GM19328 (cell line): Measurements from ENCODE around the gene AOPEP.
"Not testable (repeated sequence)": the region's sequence is repeated elsewhere in the genome, so short reads cannot be mapped to it uniquely, and the experiment has no call there.

Source experiments
- ATAC-seq: cut with Tn5 transposase; IDR thresholded peaks from one replicate; pipeline ENCODE4 v1.9.1; 2021; ENCODE audit warnings: mild to moderate bottlenecking, moderate library complexity; ENCODE audit not compliant: unreplicated experiment

AOPEP gene

GRCh38 chr9:94840738-94841137 is 114.2 kb downstream of the AOPEP start:
- ATAC-seq, result no peak

DNA sequence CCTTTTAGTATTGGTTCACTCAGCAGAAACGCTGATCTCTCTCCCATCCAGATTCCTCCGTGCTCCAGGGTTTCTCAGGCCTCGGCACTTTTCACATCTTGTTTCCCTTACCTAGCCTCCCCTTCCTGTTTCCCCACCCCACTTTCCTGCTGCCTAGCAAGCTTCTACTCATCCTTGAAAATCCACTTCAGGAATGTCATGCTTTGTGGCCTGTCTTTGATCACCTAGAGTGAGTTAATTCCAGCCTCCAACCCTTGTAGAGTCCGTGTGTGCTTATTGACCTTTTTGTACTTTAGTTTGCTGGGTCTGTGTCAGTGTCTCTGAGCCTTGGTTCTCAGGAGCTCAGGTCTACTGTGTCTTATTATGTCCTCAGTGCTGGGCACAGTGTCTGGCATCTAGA is 116.6 kb downstream of the AOPEP start:
- no peak for ATAC-seq

DNA sequence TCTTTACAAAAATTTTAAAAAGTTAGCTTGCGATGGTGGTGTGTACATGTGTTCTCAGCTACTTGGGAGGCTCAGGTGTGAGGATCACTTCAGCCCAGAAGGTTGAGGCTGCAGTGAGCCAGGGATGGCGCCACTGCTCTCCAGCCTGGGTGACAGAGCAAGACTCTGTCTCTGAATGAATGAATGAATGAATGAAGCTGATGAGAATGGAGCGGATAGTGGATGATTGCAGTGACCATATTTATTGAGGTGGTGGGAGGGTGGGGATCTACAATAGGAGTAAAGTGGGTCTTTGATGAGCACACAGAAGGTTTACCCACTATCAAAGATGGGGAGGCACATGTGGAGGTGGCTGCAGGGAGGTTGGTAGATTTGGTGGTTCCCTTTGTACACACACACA is 120.2 kb downstream of the AOPEP start:
- ATAC-seq, result no peak

DNA sequence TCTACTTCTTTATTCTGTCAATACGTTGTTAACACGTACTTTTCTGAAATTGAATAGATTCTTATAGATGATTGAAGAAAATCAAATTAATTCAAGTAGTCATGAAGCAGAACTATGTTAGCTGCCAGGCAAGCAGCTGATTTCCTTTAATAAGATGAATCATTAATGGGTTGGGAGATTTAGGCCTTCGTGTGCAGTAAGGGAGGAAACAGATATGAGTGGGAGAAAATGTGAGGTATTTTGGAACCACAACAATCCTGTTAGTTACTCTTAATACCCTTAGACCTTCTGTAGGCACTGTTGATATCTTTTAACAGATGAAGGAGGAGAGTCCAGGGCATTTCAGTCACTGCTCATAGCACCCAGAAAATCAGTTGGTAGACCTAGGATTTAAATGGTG is 121.0 kb downstream of the AOPEP start:
- no peak for ATAC-seq

GRCh38 chr9:94848791-94849190 is 122.3 kb downstream of the AOPEP start:
- ATAC-seq, result not testable (repeated sequence)

- no peak for ATAC-seq
Measured at GRCh38 chr9:94850540-94851434, 124.3 kb downstream of the AOPEP start.

GRCh38 chr9:94851467-94851866 is 125.0 kb downstream of the AOPEP start:
- no peak for ATAC-seq

DNA sequence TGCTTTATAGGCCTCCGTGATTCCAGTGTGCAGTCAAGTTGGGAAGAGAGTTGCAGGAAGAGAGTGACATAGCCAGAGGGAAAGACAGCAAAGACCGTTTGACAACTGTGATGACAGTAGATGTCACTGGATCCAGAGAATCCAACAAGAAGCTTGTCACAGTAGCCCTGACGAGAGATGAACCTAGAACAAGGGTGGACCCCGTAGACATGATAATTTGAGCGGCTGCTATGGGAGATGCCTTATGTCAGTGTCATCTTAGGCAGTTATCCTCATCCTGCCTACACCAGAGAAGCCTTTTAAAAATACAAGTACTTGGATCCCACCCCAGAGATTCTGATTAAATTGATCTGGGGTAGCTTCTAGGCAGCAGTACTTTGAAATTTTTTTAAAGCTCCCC is 125.4 kb downstream of the AOPEP start:
- no peak for ATAC-seq

DNA sequence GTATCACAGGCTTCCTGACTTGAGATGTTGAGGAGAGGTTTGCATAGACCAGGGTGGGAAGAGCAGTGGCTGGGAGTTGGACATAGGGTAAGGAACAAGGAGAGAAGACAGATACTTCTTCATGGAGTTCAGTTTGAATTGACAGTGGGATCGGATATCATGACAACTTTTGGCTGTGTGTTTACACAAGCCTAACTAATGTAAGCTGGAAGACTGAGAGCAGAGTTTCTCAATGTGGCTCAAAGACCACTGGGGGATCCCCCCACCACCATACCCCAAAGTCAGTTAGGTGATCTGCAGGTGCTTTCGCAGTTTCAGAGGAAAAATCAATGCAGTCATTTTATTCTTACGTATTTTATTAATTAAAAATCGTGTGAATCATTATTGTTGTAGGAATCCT is 125.9 kb downstream of the AOPEP start:
- no peak for ATAC-seq

DNA sequence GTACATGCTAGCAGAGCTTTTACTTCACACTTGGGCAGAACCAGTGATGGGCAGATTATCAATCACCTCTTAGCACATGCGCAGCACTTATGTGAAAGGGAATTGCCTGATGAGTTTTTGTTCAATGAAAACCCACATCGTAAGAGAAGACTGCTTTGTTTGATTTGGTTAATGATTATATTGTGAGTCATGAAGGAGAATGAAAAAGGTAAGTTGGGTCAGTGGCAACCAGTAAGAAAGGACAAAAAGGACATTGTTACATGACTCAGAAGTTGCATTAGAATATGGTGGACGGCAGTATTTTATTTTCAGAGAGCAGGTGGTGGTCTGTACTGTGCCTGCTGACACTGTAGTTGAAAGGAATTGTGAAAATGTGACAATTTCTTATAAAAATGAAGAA is 127.4 kb downstream of the AOPEP start:
- ATAC-seq, result no peak

DNA sequence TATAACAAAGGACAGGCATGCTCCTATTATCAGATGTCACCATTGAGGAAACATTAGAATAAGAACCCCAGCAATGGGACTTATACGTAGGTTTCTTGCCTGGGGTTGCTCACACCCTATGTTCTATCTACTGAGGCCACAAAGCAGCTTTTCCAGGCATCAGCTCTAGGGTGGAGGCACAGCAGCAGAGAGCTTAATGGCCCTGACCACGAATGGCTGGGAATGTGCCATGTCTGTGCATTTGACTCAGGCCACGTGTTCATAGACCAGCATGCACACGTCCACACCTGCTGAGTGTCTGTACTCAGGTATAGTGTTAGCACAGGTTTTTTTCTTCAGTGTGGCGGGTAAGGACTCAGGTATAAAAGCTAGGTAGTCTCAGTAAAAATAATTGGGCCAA is 129.4 kb downstream of the AOPEP start:
- no peak for ATAC-seq

DNA sequence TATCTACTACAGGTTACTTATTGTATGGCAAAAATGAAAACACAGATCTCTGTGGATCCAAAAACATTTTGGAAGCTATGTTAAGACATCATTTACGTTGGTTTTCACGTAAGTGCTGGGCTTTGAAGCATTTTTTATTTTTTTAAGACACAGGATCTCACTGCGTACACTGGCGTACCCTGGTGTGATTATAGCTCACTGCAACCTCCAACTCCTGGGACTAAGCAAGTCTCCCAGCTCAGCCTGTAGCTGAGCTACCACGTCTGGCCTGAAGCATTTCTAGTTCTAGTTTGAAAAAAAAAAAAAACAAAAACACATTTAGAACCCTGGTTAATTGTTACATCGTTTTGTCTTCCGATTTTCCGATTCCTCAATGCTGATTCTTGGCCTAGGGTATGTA is 131.3 kb downstream of the AOPEP start:
- no peak for ATAC-seq

DNA sequence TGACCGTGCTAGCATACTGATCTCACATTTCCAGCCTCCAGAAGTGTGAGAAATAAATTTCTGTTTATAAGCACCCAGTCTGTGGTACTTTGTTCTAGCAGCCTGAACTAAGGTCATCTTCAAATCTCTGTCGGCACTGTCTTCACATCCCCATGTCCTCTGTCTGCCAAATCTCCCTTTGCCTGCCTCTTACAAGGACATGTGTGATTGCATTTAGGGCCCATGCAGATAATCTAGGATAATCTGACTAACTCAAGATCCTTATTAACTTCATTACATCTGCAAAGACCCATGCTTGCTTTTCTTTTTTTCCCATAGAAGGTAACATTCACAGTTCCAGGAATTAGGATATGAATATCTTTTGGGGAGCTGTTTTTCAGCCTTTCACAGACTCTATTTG is 132.7 kb downstream of the AOPEP start:
- ATAC-seq, result no peak

GRCh38 chr9:94859891-94860290 is 133.4 kb downstream of the AOPEP start:
- ATAC-seq, result no peak

- peak; percentile 97 for ATAC-seq
Measured at GRCh38 chr9:94860678-94861588, 134.4 kb downstream of the AOPEP start.

- no peak for ATAC-seq
Measured at GRCh38 chr9:94861589-94862272, 135.2 kb downstream of the AOPEP start.

DNA sequence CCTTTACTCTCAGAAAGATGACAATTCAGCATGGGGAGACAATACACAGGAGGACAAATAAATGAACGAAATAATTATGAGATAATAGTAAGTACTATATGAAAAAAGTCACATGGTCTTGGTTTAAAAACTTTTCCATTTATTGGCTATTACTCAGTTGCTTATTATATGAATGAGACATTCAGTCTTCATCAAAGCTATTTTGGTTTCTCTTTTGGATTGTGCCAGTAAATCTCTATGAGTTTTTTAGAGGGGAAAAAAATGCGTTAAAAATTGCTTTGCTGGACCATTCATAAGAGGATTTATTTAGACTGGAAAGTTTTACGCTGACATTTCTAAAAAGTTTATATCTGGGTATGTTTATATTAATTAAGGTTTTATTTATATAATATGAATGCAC is 137.7 kb downstream of the AOPEP start:
- ATAC-seq, result no peak

DNA sequence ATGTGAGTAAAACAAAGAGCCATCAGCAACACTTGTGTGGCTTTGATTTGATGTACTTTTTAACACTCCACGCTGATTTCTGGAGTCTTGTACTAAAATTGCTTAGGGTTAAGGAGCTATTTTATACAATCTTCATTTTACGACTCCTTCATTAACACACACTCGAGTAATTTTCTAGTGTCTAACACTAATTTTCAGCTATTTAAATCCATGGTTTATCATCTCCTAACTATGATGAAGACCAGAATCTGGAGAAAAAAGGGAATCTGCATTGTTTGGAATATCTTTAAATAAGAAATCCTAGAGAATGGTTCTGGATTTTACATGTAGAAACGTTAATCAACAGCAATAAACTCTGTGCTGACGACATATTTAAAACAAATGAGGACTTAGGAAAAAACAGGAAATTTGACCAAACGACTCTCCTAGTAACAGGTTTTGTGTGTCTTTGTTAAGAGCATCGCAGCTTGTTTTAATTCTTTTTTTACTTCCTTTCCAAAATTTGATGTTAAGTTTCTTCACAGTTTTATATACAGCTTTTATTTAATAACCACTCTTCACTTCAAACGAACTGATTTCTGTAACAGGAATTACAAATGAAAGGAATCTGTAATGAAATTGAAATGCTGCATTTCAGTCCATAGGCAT is 138.5 kb downstream of the AOPEP start:
- no peak for ATAC-seq

DNA sequence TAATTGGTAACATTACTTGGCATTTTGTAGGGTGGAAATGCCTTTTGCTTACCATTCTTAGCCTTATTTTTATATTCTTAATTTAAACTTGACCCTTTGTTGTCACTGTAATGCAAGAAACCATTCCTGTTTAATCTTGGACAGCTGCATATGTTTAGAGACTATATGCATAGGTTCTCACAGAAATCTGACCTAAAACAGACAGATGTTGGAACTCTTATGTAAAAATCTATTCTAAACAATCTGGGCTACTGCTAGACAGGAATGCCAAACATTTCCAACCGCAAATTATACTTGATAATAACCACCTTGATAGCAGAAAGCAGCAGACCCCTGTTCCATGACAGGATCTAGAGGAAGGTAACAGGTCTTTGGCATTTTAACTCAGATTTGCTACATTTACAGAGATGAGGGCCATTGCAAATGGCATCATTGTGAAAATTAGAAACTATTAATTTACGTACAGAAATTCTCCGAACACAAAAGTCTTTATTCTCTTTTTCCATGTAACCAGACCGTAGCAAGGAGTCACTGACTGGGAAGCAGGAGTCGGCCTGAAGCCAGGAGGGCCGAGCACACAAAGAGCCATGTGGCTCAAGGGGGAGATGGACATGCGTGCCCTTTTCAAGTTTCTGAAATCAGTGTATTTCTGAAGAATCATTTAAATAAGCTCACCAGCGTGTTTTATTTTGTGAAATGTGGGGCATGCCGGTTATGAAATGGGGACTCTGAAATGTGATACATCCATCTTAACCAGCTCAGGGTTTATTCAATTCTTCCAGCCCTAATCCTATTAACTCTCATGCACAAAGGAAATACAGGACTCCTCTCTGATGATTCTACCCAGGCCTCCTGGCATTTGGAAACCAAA is 139.3 kb downstream of the AOPEP start:
- no peak for ATAC-seq

DNA sequence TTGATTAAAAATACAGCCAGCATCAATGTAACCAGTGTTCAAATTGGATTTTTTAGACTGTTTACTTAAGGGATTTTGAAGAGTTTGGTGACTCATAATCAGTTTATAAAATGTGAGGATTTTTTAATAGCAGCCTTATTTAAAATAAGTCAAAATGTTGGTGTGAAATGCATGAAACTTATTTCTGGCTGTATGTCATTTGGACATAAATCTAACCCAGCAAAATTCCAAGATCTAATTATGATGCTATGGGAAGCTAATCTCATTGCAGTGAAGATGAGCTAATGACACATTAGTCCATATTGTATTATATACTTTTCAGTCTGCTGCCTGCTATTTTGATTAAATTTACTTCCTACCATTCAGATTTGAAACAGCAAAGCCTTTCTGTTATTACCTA is 140.3 kb downstream of the AOPEP start:
- no peak for ATAC-seq
